Endothelial cell of umbilical vein (primary cell): ENCODE data around the gene SIVA1.

ENCODE experiments used
- POLR2A ChIP-seq: IDR thresholded peaks from 2 replicates; pipeline ENCODE4 v1.6.1; 2012; ENCODE audit warnings: low read depth, mild to moderate bottlenecking, control low read depth, low read length
- POLR2AphosphoS5 ChIP-seq: IDR thresholded peaks from 2 replicates; pipeline ENCODE4 v1.6.1; 2012; ENCODE audit warnings: low read depth, mild to moderate bottlenecking, control low read depth, low read length, moderate library complexity; ENCODE audit not compliant: insufficient read depth
- TF ChIP-seq, protein P1 (sequence below), 2 donors: IDR thresholded peaks; 1 replicate in 1 of 2; 2 replicates in 1 of 2; pipeline ENCODE4 v1.5.1; 2011; ENCODE audit warnings: low read length in 2 of 2, mild to moderate bottlenecking in 2 of 2, moderate library complexity in 2 of 2, control low read depth in 1 of 2, inconsistent platforms in 1 of 2, low read depth in 1 of 2; ENCODE audit not compliant: insufficient read depth in 1 of 2; ENCODE audit errors: extremely low read depth in 1 of 2

DNA sequence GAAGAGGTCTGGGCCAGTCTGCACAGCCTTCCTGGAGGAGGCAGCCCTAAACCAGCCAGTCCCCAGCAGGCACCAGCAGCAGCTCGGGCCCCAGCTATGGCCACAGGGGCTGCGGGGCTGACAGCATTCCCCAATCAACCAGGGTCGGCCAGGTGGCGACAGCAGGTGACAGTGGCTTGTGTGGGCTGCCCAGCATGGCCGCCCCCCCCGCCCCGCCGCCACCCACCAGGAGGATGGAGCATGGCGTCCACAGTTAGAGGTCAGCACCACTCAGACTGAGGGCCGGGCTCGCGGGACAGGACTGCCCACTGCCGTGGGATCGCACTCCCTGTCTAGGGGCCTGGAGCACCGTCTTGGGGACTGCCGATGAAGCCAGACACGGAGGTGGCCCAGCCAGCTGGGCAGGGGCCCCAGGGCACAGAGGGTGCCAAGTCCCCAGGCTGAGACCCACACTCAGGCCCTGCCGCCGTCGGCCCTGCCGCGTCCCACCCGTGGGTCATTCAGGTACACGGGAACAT is 27.6 kb downstream of the SIVA1 start:
- TF ChIP-seq, protein P1, sequence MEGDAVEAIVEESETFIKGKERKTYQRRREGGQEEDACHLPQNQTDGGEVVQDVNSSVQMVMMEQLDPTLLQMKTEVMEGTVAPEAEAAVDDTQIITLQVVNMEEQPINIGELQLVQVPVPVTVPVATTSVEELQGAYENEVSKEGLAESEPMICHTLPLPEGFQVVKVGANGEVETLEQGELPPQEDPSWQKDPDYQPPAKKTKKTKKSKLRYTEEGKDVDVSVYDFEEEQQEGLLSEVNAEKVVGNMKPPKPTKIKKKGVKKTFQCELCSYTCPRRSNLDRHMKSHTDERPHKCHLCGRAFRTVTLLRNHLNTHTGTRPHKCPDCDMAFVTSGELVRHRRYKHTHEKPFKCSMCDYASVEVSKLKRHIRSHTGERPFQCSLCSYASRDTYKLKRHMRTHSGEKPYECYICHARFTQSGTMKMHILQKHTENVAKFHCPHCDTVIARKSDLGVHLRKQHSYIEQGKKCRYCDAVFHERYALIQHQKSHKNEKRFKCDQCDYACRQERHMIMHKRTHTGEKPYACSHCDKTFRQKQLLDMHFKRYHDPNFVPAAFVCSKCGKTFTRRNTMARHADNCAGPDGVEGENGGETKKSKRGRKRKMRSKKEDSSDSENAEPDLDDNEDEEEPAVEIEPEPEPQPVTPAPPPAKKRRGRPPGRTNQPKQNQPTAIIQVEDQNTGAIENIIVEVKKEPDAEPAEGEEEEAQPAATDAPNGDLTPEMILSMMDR (IDR thresholded peaks at IDR 0.05; ENCODE audit: extremely low read depth in 1 of 2, insufficient read depth in 1 of 2, low read depth in 1 of 2, low read length in 2 of 2) = no peak
- TF ChIP-seq POLR2A (no peak), POLR2AphosphoS5 (no peak)
